Sigmoid colon (tissue), 7 donors: ENCODE data around the gene CX3CL1. TPM values are rescaled to one million over a fixed set of nuclear protein-coding genes. Genes with fewer than 3 reads are reported as not detected.

Experiments
- DNase-seq: peaks from one replicate; pipeline ENCODE4 v3.0.0-alpha.2; 2019
- H3K27ac ChIP-seq, 4 donors: fragments of 200-600 bp; sonication (generic); one replicate each; pipeline ENCODE4 v1.5.1; 2016 to 2019; ENCODE audit warnings: mild to moderate bottlenecking in 1 of 4
- H3K27me3 ChIP-seq, 3 donors: fragments of 200-600 bp; sonication (generic); one replicate each; pipeline ENCODE4 v1.5.1; 2019; ENCODE audit warnings: mild to moderate bottlenecking in 1 of 3
- H3K36me3 ChIP-seq, 4 donors: fragments of 200-600 bp; sonication (generic); one replicate each; pipeline ENCODE4 v1.5.1; 2016 to 2019
- H3K4me1 ChIP-seq, 4 donors: fragments of 200-600 bp; sonication (generic); one replicate each; pipeline ENCODE4 v1.5.1; 2017 to 2019
- H3K4me3 ChIP-seq, 4 donors: fragments of 200-600 bp; sonication (generic); one replicate each; pipeline ENCODE4 v1.5.1; 2017 to 2019; ENCODE audit warnings: mild to moderate bottlenecking in 2 of 4, moderate library complexity in 1 of 4
- H3K9me3 ChIP-seq, 4 donors: fragments of 200-600 bp in 3 of 4; sonication (generic) in 3 of 4; one replicate each; pipeline versions ENCODE4 v1.5.1 to v1.6.1; 2013 to 2019
- EP300 ChIP-seq, 4 donors: sonication (generic); formaldehyde crosslinking; IDR thresholded peaks; one replicate each; pipeline ENCODE4 v1.6.1; 2017; ENCODE audit warnings: antibody characterized with exemption in 4 of 4
- POLR2A ChIP-seq, 2 donors: fragments of 450-650 bp; IDR thresholded peaks; one replicate each; pipeline ENCODE4 v1.6.1; 2016; ENCODE audit warnings: antibody characterized with exemption in 2 of 2, mild to moderate bottlenecking in 2 of 2, moderate library complexity in 2 of 2
- POLR2AphosphoS5 ChIP-seq, 4 donors: sonication (generic); formaldehyde crosslinking; IDR thresholded peaks; one replicate each; pipeline ENCODE4 v1.6.1; 2017; ENCODE audit warnings: antibody characterized with exemption in 4 of 4
- WGBS, 2 donors: extraction: QIAGEN DNeasy Blood & Tissue Kit; methylation state at CpG; one replicate each; pipeline ENCODE4 v1.1.7; 2013; 5-methylcytosine and 5-hydroxymethylcytosine counted together
- intact Hi-C: fragments of 100-400 bp; cut with DNase I; formaldehyde crosslinking; loops from one replicate; pipeline ENCODE4 v1.15.1; 2023
- polyA plus RNA-seq, 3 donors: library from polyadenylated mRNA; stranded (reverse); fragments of 200-250 nt; gene quantifications; one replicate each; pipeline ENCODE4 v1.2.3, GENCODE V29; 2013
- total RNA-seq, 4 donors: library from RNA; depleted of rRNA; stranded (reverse); fragments of >200 nt; gene quantifications; one replicate each; pipeline ENCODE4 v1.1.0, GENCODE V29; 2016
- TF ChIP-seq, protein P1 (sequence below), 4 experiments: fragments of 450-650 bp in 3 of 4; fragments of 200-600 bp in 1 of 4; IDR thresholded peaks; one replicate each; pipeline ENCODE4 v1.5.1; 2016 to 2019; ENCODE audit warnings: antibody characterized with exemption in 4 of 4, mild to moderate bottlenecking in 3 of 4, moderate library complexity in 2 of 4
- donor health status: healthy with polysubstance abuse.
- donor health status: Bipolar disorder and iron deficiency.
- donor health status: healthy.

CX3CL1 gene
- total and polyA plus RNA-seq, 7 donors = 0.23 to 18.6 (median 4.8) TPM

DNA sequence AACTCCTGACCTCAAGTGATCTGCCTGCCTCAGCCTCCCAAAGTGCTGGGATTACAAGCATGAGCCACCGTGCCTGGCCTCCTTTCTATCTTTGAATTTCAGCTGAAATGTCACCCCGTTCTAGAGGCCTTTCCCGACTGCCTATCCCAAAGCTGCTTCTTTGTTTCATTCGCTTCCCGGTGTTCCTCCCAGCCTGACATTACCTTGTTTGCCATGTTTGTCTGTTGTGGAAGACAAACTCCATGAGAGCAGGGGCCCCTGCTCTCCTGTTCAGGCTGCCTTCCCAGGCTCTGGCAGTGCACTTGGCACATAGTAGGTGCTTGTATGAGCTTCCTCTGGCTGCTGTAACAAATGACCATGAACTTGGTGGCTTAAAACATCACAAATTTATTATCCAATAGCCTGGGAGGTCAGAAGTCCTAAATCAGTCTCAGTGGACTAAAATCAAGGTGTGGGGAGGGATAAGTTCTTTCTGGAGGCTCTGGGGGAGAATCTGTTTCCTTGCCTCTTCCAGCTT is 16.3 kb upstream of the CX3CL1 start:
- Histone ChIP-seq H3K36me3 (no peaks in the 10 kb centered on the region), H3K9me3 (no peaks in the 10 kb centered on the region), H3K27ac (no peak overlapping the region), H3K4me3 (no peak overlapping the region), H3K4me1 (no peaks in the 10 kb centered on the region), H3K27me3 (no peaks in the 10 kb centered on the region)
- no peak for TF ChIP-seq EP300 (IDR thresholded peaks at IDR 0.05)
- no peak for TF ChIP-seq POLR2A (IDR thresholded peaks at IDR 0.05)
- TF ChIP-seq POLR2AphosphoS5 (IDR thresholded peaks at IDR 0.05) = no peak
- TF ChIP-seq, protein P1, sequence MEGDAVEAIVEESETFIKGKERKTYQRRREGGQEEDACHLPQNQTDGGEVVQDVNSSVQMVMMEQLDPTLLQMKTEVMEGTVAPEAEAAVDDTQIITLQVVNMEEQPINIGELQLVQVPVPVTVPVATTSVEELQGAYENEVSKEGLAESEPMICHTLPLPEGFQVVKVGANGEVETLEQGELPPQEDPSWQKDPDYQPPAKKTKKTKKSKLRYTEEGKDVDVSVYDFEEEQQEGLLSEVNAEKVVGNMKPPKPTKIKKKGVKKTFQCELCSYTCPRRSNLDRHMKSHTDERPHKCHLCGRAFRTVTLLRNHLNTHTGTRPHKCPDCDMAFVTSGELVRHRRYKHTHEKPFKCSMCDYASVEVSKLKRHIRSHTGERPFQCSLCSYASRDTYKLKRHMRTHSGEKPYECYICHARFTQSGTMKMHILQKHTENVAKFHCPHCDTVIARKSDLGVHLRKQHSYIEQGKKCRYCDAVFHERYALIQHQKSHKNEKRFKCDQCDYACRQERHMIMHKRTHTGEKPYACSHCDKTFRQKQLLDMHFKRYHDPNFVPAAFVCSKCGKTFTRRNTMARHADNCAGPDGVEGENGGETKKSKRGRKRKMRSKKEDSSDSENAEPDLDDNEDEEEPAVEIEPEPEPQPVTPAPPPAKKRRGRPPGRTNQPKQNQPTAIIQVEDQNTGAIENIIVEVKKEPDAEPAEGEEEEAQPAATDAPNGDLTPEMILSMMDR (IDR thresholded peaks at IDR 0.05) = no peak
- 89 to 93% methylated on average over 5 of the region's 5 CpGs for WGBS, 2 donors
- intact Hi-C loops = no loop called here
- DNase-seq = no peak

DNA sequence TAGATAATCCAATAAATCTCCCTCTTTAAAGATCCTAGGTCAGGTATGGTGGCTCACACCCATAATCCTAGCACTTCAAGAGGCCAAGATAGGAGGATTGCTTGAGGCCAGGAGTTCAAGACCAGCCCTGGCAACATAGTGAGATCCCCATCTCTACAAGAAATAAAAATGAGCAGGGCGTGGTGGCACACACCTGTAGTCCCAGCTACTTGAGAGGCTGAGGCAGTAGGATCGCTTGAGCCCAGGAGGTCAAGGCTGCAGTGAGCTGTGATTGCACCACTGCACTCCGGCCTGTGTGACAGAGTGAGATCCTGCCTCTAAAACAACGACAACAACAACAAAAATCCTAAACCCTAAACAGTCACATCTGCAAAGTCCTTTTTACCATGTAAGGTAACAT is 15.7 kb upstream of the CX3CL1 start:
- H3K4me1 ChIP-seq = no peaks in the 10 kb centered on the region
- WGBS, 2 donors = 83 to 95% methylated on average over 4 of the region's 4 CpGs
- H3K27ac ChIP-seq = no peak overlapping the region
- TF ChIP-seq POLR2AphosphoS5 (IDR thresholded peaks at IDR 0.05) (no peak), EP300 (IDR thresholded peaks at IDR 0.05) (no peak), POLR2A (IDR thresholded peaks at IDR 0.05) (no peak)
- TF ChIP-seq, protein P1 (IDR thresholded peaks at IDR 0.05) = no peak
- no peaks in the 10 kb centered on the region for H3K27me3 ChIP-seq
- H3K4me3 ChIP-seq = no peak overlapping the region
- intact Hi-C loops = no loop called here
- H3K9me3 ChIP-seq = no peaks in the 10 kb centered on the region
- no peak for DNase-seq
- H3K36me3 ChIP-seq = no peaks in the 10 kb centered on the region

DNA sequence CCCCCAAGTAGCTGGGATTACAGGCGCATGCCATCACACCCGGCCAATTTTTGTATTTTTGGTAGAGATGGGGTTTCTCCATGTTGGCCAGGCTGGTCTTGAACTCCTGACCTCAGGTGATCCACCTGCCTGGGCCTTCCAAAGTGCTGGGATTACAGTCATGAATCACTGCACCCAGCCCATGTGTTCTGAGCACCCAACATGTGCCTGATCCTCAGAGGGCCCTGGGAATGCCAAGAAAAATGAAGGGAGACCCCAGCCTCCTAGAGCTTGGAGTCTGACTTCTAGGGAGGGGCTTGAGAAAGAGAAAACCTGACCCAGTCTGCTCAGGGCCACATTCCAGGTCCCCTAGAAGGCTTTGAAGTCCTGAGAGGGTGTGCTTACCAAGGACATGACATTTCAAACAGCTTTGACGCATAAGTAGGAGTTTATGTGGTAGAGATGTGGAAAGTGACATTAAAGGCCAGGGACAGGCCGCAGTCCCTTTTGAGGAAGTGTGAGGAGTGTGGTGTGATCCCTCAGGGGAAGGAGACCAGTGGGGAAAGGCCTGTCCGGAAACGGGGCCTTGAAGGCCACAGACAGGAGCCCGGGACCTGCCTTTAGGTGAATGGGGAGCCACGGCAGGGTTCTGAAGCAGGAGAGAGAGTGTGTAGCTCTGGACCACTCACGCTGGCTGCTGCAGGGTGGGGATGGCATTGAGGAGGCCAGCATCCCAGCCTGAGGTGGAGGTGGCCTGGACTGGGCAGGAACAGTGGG is 14.8 kb upstream of the CX3CL1 start:
- no peak for TF ChIP-seq POLR2AphosphoS5 (IDR thresholded peaks at IDR 0.05)
- TF ChIP-seq, protein P1 (IDR thresholded peaks at IDR 0.05) = no peak
- no peak overlapping the region for H3K27ac ChIP-seq
- no peaks in the 10 kb centered on the region for H3K9me3 ChIP-seq
- H3K27me3 ChIP-seq = no peaks in the 10 kb centered on the region
- no peak overlapping the region for H3K4me3 ChIP-seq
- DNase-seq = no peak
- H3K36me3 ChIP-seq = no peaks in the 10 kb centered on the region
- H3K4me1 ChIP-seq = no peaks in the 10 kb centered on the region
- 80 to 89% methylated on average over 9 of the region's 9 CpGs for WGBS, 2 donors
- intact Hi-C loops = no loop called here

DNA sequence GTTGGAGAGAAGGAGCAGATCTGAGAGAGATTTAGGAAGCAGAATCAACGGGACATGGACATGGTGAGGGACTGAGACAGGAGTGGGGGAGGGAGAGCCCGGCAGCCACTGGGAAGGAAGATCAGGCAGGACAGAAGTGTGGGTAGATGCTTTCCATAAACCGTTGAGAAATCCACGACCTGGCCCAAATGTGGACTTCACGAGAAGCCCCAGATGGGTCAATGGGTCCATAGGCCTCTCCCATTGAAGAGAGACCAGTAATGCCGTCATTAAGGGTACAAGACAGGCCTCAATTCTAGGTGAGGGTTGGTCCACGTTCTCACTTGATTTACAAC is 14.2 kb upstream of the CX3CL1 start:
- H3K4me1 ChIP-seq = no peaks in the 10 kb centered on the region
- H3K9me3 ChIP-seq = no peaks in the 10 kb centered on the region
- H3K27me3 ChIP-seq = no peaks in the 10 kb centered on the region
- no peak for DNase-seq
- intact Hi-C loops = no loop called here
- H3K27ac ChIP-seq = no peak overlapping the region
- H3K36me3 ChIP-seq = no peaks in the 10 kb centered on the region
- WGBS, 2 donors = 79 to 84% methylated on average over 7 of the region's 7 CpGs
- no peak overlapping the region for H3K4me3 ChIP-seq
- no peak for TF ChIP-seq POLR2AphosphoS5 (IDR thresholded peaks at IDR 0.05)
- TF ChIP-seq, protein P1 (IDR thresholded peaks at IDR 0.05) = no peak
- TF ChIP-seq POLR2A (IDR thresholded peaks at IDR 0.05) = no peak
- no peak for TF ChIP-seq EP300 (IDR thresholded peaks at IDR 0.05)
